Stimulated activated CD4-positive, alpha-beta T cell treated with anti-CD3 and anti-CD28 coated beads, TNF-alpha, amount 100 ng/mL, for 4 hours (primary cell): ENCODE results near the gene LPCAT1.
"Not testable (repeated sequence)": the region's sequence is repeated elsewhere in the genome, so short reads cannot be mapped to it uniquely, and the experiment has no call there.

Experiments
- DNase-seq, 3 experiments: peaks; one replicate each; pipeline ENCODE4 v3.0.0-alpha.2; 2020; ENCODE audit warnings: low read depth in 3 of 3

The LPCAT1 gene

DNA sequence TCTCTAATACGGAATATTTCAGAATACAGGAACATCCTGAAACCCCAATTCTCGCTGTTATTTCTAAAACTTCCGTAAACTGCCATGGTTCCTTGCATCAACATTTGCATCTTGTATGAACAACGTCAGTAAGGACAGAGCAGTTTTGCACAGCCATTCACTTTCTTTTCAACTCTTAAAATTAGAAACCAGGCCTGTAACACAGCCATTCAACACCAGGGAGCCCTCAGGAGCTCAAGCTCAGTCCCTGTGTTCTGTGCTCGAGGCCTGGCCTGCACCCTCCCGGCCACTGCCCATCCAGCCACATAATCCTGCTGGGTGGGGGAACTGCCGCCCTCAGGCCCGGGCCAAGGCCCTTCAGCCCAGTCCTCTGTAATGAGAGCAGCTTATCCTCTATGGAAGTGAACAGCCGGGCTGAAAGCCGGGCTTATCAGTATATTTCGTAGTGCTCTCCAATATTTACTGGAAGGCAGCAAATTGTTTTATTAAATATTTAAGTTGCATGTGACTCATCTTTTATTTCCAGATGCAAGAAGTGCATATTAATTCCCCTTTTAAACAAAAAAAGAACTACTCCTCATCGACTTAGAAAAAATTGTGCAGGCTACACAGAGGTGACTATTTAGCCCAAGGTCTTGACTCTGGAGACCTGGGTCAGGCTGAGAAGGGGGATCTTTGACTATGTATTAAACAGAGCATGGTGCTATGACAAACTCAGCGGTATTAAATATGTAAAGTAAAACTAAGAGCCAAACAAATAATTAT lies 45.3 kb downstream of the LPCAT1 start:
- DNase-seq, result no peak

DNA sequence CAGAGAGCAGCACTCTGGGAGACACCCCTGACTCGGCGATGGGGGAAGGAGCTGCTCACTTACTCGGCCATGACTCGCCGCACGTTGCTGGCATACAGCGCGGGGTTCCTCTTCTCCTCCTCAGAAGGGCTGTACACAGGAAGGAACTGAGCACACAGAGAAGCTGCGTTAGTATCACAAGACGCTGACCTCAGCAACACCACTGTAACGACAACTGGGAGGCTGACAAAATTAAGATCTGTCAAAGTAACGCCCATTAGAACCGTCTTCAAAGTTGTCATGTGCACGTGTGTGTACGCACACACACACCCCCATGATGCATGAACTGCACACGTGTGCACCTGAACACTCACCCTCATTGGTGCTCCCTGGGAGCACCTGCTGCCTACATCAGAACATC lies 46.4 kb downstream of the LPCAT1 start:
- no peak for DNase-seq

DNA sequence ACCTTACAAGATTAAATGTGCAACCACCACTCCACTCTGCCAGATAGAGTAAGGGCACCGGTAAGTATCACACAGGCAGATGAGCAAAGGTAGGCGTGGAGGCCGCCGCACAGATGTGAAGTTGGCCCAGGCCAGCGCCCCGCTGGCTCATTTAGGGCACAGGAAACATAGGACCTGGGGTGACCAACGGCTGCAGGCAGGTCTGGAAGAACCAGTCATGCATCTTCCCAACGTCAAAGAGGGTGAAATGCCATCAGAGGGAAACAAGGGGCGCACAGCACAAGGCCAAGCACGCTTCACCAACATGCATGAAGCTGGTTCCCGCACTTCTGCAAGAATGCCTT lies 46.8 kb downstream of the LPCAT1 start:
- no peak for DNase-seq

DNA sequence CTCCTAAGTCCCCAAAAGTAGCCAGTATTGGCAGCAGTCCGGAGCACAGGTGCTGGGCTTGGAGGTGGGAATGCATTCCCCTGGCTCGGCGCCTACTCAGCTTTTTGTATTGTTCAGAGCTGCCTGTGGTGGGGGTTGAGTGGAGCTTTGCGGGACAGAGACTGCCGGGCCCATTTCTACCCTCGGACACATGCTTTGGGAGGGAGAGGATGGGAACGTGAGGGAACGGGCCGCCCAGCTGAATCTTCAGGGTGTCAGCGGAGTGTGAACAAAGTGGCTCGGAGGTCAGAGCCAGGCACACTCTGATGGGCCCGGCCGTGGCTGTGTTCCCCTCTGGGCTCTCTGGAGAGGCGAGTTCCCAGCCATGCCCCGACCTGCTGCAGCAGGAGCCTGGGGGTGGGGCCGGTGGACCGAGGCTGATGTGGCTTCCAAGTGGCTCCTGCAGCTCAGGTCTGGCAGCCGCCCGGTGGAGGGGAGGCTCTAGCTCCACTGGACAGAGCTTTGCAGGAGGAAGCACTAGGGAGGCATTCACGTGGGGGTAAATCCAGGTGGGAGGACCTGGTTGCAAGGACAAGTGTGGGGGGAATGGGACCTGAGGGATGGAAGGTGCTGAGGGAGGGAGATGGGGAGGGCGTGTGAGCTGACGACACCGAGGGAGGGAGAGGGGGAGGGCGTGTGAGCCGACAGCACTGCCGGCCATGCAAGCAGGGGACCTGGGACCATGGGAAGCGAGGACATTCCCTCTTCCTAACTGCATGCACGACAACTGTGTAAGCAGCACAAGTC lies 47.4 kb downstream of the LPCAT1 start:
- no peak for DNase-seq

- DNase-seq, result not testable (repeated sequence)
Observed at GRCh38 chr5:1475544-1475900, 48.2 kb downstream of the LPCAT1 start.

GRCh38 chr5:1474866-1475543 lies 48.8 kb downstream of the LPCAT1 start:
- no peak for DNase-seq

DNA sequence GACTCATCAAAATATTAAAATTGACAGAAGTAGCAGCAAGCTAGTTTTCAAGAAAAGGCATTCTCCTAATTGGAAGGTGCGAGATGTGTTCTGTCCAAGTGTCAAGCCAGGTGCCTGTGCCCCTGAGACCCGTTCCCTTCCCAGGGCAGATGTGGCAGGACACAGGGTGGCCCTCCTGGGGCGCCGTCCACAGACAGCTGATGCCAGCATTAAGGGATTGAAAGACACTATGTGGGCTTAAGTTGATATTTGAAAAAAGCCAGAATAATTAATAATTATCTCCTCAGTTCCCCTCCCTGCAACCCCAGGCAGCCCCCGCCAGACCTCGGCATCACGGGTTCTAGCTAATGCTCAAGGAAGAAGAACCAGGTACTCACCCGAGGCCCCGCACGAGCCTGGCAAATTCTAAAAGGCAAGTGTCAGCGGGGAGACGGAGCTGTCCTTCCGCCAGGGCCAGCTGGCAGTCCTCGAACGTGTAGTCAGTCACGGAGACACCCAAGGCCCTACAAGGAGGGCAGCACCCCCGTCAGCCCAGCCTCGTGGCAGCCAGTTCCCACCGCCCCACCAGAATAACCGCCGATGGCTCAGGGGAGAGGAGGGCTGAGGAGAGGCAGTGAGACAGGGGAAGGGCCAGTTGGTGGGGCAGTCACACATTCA lies 49.4 kb downstream of the LPCAT1 start:
- no peak for DNase-seq

DNA sequence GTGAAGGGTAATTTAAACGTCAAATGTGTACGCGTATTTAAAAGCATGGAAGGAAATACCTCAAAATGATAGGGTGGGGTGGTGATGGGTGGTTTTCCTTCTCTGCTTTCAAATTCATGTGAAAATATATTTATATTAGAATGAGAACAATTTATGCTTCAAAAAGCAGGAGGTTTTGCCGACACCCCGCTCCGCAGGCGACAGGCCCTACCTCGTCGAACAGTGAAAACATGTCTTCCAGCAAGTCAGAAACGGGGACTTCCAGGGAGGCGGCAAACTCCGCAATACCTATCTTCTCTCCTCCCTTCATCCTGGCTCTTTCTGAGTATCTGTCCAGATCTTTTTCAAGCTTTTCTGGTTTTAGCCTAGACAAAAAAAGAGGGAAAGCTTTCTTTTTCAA lies 50.0 kb downstream of the LPCAT1 start:
- no peak for DNase-seq

GRCh38 chr5:1472964-1473628 lies 50.7 kb downstream of the LPCAT1 start:
- DNase-seq, result no peak

DNA sequence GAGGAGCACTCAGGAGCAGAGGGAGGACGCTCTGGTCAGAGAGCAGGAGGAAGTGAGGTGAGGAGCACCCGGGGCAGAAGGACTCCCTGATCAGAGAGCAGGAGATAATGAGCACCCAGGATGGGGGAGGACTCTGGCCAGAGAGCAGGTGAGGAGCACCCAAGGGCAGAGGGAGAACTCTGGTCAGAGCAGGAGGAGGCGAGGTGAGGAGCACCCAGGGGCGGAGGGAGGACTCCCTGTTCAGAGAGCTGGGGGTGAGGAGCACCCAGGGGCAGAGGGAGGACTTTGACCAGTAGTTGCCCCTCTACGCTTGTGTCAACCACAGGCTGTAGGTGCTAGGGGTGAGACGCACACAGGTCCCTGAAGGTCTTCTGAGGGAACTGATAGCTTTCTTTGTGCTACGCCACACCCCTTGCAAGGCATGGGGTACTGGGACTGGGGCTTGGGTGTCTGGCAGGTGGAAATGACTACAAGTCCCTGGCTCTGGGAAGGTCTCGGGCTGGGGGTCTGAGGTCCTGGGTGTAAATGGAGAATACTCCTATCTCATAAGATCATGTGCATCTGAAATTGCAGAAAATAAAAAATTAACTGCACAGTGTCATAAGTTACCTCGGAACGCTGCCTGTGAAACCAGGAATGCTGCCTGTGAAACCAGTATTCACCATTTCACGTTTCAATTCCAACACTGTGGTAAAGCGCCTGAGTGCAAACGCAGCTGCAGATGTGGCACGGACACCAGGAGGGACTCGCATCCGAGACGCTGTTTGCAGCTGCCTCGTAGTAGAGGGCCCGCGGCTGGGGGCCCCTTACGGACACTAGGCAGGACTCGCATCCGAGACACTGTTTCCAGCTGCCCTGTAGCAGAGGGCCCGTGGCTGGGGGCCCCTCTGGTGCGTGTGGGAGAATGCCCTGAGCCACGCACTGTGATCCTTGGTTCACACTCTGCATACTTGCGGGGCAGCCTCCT lies 51.5 kb downstream of the LPCAT1 start:
- no peak for DNase-seq

GRCh38 chr5:1471240-1471853 lies 52.4 kb downstream of the LPCAT1 start:
- no peak for DNase-seq

DNA sequence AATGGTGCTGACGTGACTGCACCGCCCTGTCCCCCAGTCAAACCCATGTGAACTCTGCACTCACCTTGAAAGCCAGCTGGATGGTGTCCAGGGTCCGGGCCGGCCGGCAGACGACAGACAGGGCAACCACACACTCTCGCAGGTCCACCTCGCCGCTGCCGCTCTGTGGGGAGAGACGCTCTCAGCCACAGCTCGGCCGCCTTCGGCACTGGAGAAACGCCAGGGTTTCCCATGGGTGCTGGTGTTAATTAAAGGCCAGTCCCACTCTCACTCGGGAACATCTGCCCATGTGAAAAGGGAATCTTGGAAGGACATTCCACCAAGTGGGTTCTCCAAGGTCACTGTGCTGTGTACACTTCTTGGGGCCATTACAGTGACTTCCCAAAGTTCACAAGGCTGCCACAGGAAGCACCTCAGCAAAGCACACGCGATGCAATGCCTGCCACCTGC lies 53.0 kb downstream of the LPCAT1 start:
- no peak for DNase-seq

- DNase-seq, result no peak
Observed at GRCh38 chr5:1468629-1469527, 54.9 kb downstream of the LPCAT1 start.

- no peak for DNase-seq
Observed at GRCh38 chr5:1468247-1468612, 55.5 kb downstream of the LPCAT1 start.

DNA sequence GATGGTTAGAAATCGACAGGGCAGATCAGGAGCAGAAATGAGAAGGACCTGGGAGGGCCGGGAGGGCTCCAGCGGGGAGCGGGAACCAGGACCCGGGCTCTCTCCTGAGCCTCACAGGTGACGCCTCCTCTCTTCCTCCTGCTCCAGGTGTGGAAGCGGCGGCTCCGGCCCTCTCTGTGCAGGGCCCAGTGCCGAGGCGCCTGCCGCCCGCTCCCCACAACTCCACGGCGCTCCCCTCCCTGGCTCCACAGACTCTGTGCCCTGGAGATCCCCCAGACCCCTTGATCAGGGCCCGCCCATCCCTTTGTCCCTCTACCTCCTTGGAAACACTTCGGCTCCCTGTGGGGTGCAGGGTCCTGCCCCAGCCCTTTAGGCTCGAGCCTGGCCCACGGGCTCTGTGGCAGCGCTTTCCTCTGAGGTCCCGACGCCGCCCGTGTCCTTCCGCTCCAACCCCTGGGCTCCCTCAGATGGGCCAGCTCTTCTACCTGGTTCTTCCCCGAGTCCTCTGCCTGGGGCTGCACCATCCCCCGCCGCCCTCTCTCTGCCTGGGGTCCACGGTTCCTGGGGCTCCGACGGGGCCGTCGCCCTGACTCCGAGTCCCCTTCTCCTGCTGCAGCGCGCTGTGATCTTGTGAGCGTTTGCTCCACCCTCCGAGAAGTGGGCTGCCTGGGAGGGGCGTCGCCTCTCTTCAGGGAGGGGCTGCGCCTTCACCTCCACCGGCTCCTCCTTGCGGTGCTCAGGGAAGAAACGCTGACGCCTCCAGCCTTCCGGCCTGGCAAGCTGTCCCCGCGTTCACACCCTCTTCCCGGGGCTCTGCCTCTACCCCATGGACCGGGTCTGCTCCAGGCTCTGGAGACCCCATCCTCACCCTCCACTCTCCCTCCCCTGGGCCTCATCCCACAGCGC lies 56.2 kb downstream of the LPCAT1 start:
- DNase-seq, result no peak

DNA sequence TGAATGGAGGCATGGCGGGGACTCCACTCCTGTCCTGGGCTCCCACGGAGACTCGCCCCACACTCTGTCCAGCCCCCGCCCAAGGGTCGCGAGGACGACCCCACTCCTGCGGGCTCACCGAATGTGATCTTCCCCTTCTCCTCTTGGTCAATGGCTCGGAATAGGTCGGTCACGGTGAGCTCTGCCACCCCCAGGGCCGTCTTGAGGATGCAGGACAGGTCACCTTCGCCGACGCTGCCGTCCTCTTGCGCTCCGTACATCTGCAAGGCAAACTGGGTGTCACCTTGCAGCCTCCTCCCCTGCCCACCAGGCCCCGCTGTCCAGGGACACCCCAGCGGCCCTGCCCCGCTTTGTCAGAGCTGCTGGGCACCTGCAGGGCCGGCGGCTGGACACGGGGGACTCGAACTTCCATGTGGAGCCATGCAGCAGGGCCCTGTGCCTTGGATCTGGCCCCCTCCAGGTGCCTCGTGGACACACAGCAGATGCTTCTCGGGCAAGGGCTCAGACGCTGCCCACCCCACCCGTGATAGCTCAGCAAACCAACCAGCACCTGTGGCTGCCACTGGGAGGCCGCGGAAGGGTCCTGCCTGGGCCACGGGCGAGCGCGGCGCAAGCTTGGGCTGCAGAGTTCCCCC lies 57.0 kb downstream of the LPCAT1 start:
- no peak for DNase-seq

DNA sequence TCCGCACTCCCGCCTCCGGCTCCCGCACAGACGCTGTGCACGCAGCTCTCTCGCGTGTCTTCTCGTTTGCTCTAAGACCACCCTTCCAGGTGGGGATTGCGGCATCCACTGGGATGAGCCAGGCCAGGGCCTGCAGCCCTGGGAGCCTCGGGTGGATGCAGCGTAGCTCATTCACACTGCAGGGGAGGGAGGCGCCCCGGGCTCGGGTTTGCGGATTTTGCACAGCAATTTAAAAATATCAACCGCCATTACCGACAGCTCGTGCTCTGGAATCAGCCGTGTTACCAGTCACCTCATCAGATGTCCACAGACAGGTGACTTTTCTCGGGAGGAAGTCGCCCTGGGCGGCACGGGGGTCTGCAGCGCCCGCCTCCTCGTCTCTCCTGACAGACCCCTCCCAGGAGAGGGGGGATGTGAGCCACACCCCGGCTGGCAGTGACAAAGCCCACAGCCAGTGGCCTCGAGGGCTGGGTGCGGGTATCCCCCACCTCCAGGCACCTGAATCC lies 57.7 kb downstream of the LPCAT1 start:
- no peak for DNase-seq
